ENCODE data around the gene ZFAND3. TPM values are rescaled to one million over a fixed set of nuclear protein-coding genes. Genes with fewer than 3 reads are reported as not detected.

Gene ZFAND3
- total and polyA plus RNA-seq, 2 experiments from 2014 or later = 36.5 to 50.0 TPM

DNA sequence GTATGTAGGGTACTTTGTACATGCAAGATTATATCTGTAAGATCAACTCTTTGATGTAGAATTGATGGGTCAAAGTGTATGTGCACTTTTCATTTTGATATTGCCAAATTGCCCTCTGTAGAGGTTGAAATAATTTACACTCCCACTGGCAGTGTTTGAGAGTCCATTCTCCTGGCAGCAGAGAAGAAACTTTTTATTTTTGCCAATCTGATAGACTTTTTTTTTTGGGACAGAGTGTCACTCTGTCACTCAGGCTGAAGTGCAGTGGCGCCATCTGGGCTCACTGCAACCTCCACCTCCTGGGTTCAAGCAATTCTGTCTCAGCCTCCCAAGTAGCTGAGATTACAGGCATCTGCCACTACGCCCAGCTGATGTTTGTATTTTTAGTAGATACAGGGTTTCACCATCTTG is 199.2 kb downstream of the ZFAND3 start:
- no peak for TF ChIP-seq EZH2phosphoT487 (IDR thresholded peaks at IDR 0.05; ENCODE audit: low read depth, severe bottlenecking, unreplicated experiment)
- TF ChIP-seq, protein P1, sequence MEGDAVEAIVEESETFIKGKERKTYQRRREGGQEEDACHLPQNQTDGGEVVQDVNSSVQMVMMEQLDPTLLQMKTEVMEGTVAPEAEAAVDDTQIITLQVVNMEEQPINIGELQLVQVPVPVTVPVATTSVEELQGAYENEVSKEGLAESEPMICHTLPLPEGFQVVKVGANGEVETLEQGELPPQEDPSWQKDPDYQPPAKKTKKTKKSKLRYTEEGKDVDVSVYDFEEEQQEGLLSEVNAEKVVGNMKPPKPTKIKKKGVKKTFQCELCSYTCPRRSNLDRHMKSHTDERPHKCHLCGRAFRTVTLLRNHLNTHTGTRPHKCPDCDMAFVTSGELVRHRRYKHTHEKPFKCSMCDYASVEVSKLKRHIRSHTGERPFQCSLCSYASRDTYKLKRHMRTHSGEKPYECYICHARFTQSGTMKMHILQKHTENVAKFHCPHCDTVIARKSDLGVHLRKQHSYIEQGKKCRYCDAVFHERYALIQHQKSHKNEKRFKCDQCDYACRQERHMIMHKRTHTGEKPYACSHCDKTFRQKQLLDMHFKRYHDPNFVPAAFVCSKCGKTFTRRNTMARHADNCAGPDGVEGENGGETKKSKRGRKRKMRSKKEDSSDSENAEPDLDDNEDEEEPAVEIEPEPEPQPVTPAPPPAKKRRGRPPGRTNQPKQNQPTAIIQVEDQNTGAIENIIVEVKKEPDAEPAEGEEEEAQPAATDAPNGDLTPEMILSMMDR (IDR thresholded peaks at IDR 0.05; ENCODE audit: poor library complexity) = no peak
- no peak for TF ChIP-seq EZH2 (IDR thresholded peaks at IDR 0.05; ENCODE audit: borderline replicate concordance)
- no peak overlapping the region for H2AFZ ChIP-seq
- WGBS (ENCODE audit: low lambda C conversion rate, missing lambda C conversion rate) = 85% methylated on average over 2 of the region's 2 CpGs
- no peak overlapping the region for H3K4me3 ChIP-seq
- H3K27ac ChIP-seq = no peak overlapping the region
- no peak overlapping the region for H3K4me2 ChIP-seq
- no peaks in the 10 kb centered on the region for H3K4me1 ChIP-seq (ENCODE audit: insufficient read depth)
- peaks cover 98% of the 10 kb centered on the region for H3K79me2 ChIP-seq
- H3K36me3 ChIP-seq (replicated peaks; ENCODE audit: insufficient read depth, low read depth) = no peaks in the 10 kb centered on the region
- H3K9me2 ChIP-seq (replicated peaks; ENCODE audit: insufficient read depth) = no peaks in the 10 kb centered on the region
- H4K20me1 ChIP-seq (ENCODE audit: insufficient read depth, poor library complexity, severe bottlenecking) = peaks cover 87% of the 10 kb centered on the region
- DNase-seq (ENCODE audit: low spot score) = no peak
- H3K27me3 ChIP-seq = no peaks in the 10 kb centered on the region
- H3K9me3 ChIP-seq (ENCODE audit: low read depth) = no peaks in the 10 kb centered on the region

DNA sequence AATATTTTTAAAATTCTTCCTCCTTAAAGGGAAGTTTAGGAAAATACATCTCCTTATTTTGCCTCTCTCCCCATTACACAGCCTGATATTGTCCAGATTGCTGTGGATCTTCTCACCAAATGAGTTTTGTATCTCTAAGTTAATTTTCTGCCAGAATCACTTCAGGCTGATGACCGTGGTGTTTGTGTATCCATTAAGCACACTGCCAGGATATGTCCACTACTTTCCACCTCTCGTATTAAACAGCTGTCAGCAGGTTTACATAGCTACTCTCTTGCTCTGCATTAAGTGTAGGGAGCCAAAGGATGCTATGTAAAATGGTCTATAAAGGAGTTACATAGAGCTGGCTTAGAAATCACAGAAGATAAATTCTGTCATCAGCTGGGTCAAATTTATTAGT is 201.1 kb downstream of the ZFAND3 start:
- no peak overlapping the region for H2AFZ ChIP-seq
- no peak for TF ChIP-seq EZH2 (IDR thresholded peaks at IDR 0.05; ENCODE audit: borderline replicate concordance)
- TF ChIP-seq, protein P1 (IDR thresholded peaks at IDR 0.05; ENCODE audit: poor library complexity) = no peak
- TF ChIP-seq EZH2phosphoT487 (IDR thresholded peaks at IDR 0.05; ENCODE audit: low read depth, severe bottlenecking, unreplicated experiment) = no peak
- 58% methylated on average over 2 of the region's 2 CpGs for WGBS (ENCODE audit: low lambda C conversion rate, missing lambda C conversion rate)
- H3K4me3 ChIP-seq = no peak overlapping the region
- no peaks in the 10 kb centered on the region for H3K4me1 ChIP-seq (ENCODE audit: insufficient read depth)
- no peak overlapping the region for H3K4me2 ChIP-seq
- no peak for DNase-seq (ENCODE audit: low spot score)
- H3K27me3 ChIP-seq = no peaks in the 10 kb centered on the region
- H4K20me1 ChIP-seq (ENCODE audit: insufficient read depth, poor library complexity, severe bottlenecking) = peaks cover 86% of the 10 kb centered on the region
- H3K79me2 ChIP-seq = peaks cover 98% of the 10 kb centered on the region
- no peak overlapping the region for H3K27ac ChIP-seq
- no peaks in the 10 kb centered on the region for H3K9me2 ChIP-seq (replicated peaks; ENCODE audit: insufficient read depth)
- no peaks in the 10 kb centered on the region for H3K9me3 ChIP-seq (ENCODE audit: low read depth)
- H3K36me3 ChIP-seq (replicated peaks; ENCODE audit: insufficient read depth, low read depth) = no peaks in the 10 kb centered on the region

DNA sequence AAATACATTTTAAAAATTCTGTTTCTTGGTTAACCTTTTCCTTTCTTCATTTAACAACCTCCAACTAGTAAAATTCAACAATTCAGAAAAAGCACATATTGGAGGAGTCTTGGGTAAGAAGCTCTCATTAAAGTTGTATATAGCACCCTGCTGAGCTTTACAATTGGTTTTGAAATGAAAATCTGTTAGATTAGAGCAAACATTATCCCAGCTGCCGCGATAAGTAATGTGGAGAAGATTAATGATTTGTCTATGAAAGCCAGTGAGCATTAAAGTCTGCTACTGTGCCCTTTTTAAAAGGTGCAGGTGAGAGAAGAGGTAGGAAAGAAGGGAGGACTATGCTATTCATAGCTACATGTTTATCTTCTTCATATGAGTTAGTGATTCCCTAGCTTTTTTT is 201.5 kb downstream of the ZFAND3 start:
- no peak for DNase-seq (ENCODE audit: low spot score)

More for the DNA sequence above, 201.5 kb downstream of the ZFAND3 start:
- H2AFZ ChIP-seq = no peak overlapping the region
- no peaks in the 10 kb centered on the region for H3K9me2 ChIP-seq (replicated peaks; ENCODE audit: insufficient read depth)
- H3K4me3 ChIP-seq = no peak overlapping the region
- no peaks in the 10 kb centered on the region for H3K9me3 ChIP-seq (ENCODE audit: low read depth)
- no peak overlapping the region for H3K27ac ChIP-seq
- no peaks in the 10 kb centered on the region for H3K36me3 ChIP-seq (replicated peaks; ENCODE audit: insufficient read depth, low read depth)
- WGBS (ENCODE audit: low lambda C conversion rate, missing lambda C conversion rate) = 86% methylated on average over 2 of the region's 2 CpGs
- no peaks in the 10 kb centered on the region for H3K27me3 ChIP-seq
- H3K79me2 ChIP-seq = peaks cover 98% of the 10 kb centered on the region
- H3K4me2 ChIP-seq = no peak overlapping the region
- H3K4me1 ChIP-seq (ENCODE audit: insufficient read depth) = no peaks in the 10 kb centered on the region
- peaks cover 84% of the 10 kb centered on the region for H4K20me1 ChIP-seq (ENCODE audit: insufficient read depth, poor library complexity, severe bottlenecking)
- TF ChIP-seq EZH2phosphoT487 (IDR thresholded peaks at IDR 0.05; ENCODE audit: low read depth, severe bottlenecking, unreplicated experiment) (no peak), EZH2 (IDR thresholded peaks at IDR 0.05; ENCODE audit: borderline replicate concordance) (no peak)
- TF ChIP-seq, protein P1 (IDR thresholded peaks at IDR 0.05; ENCODE audit: poor library complexity) = no peak

Data from hepatocyte (in vitro differentiated cells).